Fibroblast of lung (primary cell): ENCODE results near the gene RPL13A. TPM values are rescaled to one million over a fixed set of nuclear protein-coding genes. Genes with fewer than 3 reads are reported as not detected.

Source experiments
- DNase-seq, 2 donors: peaks; one replicate each; pipeline versions ENCODE4 v3.0.0 to v3.0.0-alpha.2; 2010; ENCODE audit warnings: low read depth in 2 of 2
- H2AFZ ChIP-seq: 2 replicates; pipeline ENCODE4 v1.5.1; 2012; ENCODE audit warnings: low read length, control low read depth, inconsistent platforms
- H3K27ac ChIP-seq: 2 replicates; pipeline ENCODE4 v1.5.1; 2011; ENCODE audit warnings: low read length, control low read depth; ENCODE audit not compliant: insufficient read depth
- H3K27me3 ChIP-seq: 2 replicates; pipeline ENCODE4 v1.5.1; 2011; ENCODE audit warnings: mild to moderate bottlenecking, low read length; ENCODE audit not compliant: control insufficient read depth, insufficient read depth
- H3K36me3 ChIP-seq: 2 replicates; pipeline ENCODE4 v1.5.1; 2011; ENCODE audit warnings: low read length; ENCODE audit not compliant: control insufficient read depth, insufficient read depth
- H3K4me1 ChIP-seq: 2 replicates; pipeline ENCODE4 v1.5.1; 2011; ENCODE audit warnings: low read length; ENCODE audit not compliant: control insufficient read depth, insufficient read depth; ENCODE audit errors: extremely low read depth
- H3K4me2 ChIP-seq: 2 replicates; pipeline ENCODE4 v1.5.1; 2011; ENCODE audit warnings: low read length, control low read depth; ENCODE audit not compliant: insufficient read depth; ENCODE audit errors: extremely low read depth
- H3K4me3 ChIP-seq, 4 experiments: fragments of 200-600 bp in 1 of 4; sonication (generic) in 1 of 4; replicated peaks in 1 of 4; 2 replicates each; pipeline ENCODE4 v1.5.1; 2011 to 2016; ENCODE audit warnings: low read length in 4 of 4, low read depth in 3 of 4, mild to moderate bottlenecking in 3 of 4, control low read depth in 2 of 4, inconsistent platforms in 1 of 4, mixed read lengths in 1 of 4; ENCODE audit not compliant: insufficient read depth in 1 of 4; ENCODE audit errors: control extremely low read depth in 1 of 4
- H3K79me2 ChIP-seq: 2 replicates; pipeline ENCODE4 v1.5.1; 2012; ENCODE audit warnings: mild to moderate bottlenecking, low read length, inconsistent platforms; ENCODE audit not compliant: control insufficient read depth, insufficient read depth
- H3K9ac ChIP-seq: 2 replicates; pipeline ENCODE4 v1.5.1; 2011; ENCODE audit warnings: mild to moderate bottlenecking, low read length, control low read depth; ENCODE audit not compliant: insufficient read depth
- H3K9me3 ChIP-seq: 2 replicates; pipeline ENCODE4 v1.5.1; 2012; ENCODE audit warnings: low read depth, low read length; ENCODE audit not compliant: control insufficient read depth, insufficient read depth
- H4K20me1 ChIP-seq: 2 replicates; pipeline ENCODE4 v1.5.1; 2011; ENCODE audit warnings: low read length; ENCODE audit not compliant: control insufficient read depth, insufficient read depth; ENCODE audit errors: extremely low read depth
- CTCF ChIP-seq, 2 donors: IDR thresholded peaks in 1 of 2; conservative IDR thresholded peaks in 1 of 2; 1 replicate in 1 of 2; 2 replicates in 1 of 2; pipeline ENCODE4 v1.5.1; 2011 to 2012; ENCODE audit warnings: low read length in 2 of 2, control low read depth in 1 of 2, inconsistent platforms in 1 of 2, low read depth in 1 of 2, mild to moderate bottlenecking in 1 of 2
- EZH2 ChIP-seq: IDR thresholded peaks from 2 replicates; pipeline ENCODE4 v1.5.1; 2012; ENCODE audit warnings: low read length, control low read depth, mild to moderate bottlenecking; ENCODE audit errors: missing control alignments
- polyA plus RNA-seq, 2 donors: library from polyadenylated mRNA; depleted of rRNA in 1 of 2; stranded (reverse) in 1 of 2; unstranded in 1 of 2; fragments of >200 nt; gene quantifications; 2 replicates each; pipeline ENCODE4 v1.2.1, GENCODE V29; 2011 to 2012; ENCODE audit warnings: missing spikeins in 1 of 2
- total RNA-seq: library from RNA; depleted of rRNA; stranded (reverse); fragments of >200 nt; gene quantifications from 2 replicates; pipeline ENCODE4 v1.2.1, GENCODE V29; 2014

RPL13A gene
- total and polyA plus RNA-seq, 2 donors (not counting 1 experiment from before 2014, with no cell fraction given), result 1,418 to 3,385 TPM

- H3K36me3 ChIP-seq, result no peaks in the 10 kb centered on the region
- no peaks in the 10 kb centered on the region for H3K79me2 ChIP-seq
- no peaks in the 10 kb centered on the region for H3K4me1 ChIP-seq
- H4K20me1 ChIP-seq, result no peaks in the 10 kb centered on the region
- no peaks in the 10 kb centered on the region for H3K27me3 ChIP-seq
- peak within 1 kb of the TSS; percentile 57 for H3K27ac ChIP-seq
- peak within 1 kb of the TSS; percentile 90 for H2AFZ ChIP-seq
- DNase-seq, result peak; percentile 53 to 78
- TF ChIP-seq CTCF (conservative IDR thresholded peaks at IDR 0.05 in 1 of 2, IDR thresholded peaks at IDR 0.05 in 1 of 2; ENCODE audit: low read depth in 1 of 2, low read length in 2 of 2) (peak; percentile 78 to 91), EZH2 (no peak)
- peak within 1 kb of the TSS; percentile 67 for H3K9ac ChIP-seq
- no peaks in the 10 kb centered on the region for H3K9me3 ChIP-seq
- H3K4me3 ChIP-seq, result peak within 1 kb of the TSS; percentile 62 to 76 (median 74)
- peak within 1 kb of the TSS; percentile 99 for H3K4me2 ChIP-seq
Measured at GRCh38 chr19:49473868-49474541, 13.4 kb upstream of the RPL13A start, which contains the start of gene FLT3LG. TSS of gene FLT3LG (plus strand) at chr19:49474215. CDS start at chr19:49474640, 425 bp downstream.

GRCh38 chr19:49474542-49474924 lies 12.9 kb upstream of the RPL13A start:
- Histone ChIP-seq H2AFZ (peak overlapping the region; percentile 76), H3K9me3 (no peaks in the 10 kb centered on the region), H3K27me3 (no peaks in the 10 kb centered on the region), H3K79me2 (no peaks in the 10 kb centered on the region), H4K20me1 (no peaks in the 10 kb centered on the region), H3K4me2 (peak overlapping the region; percentile 99), H3K4me1 (no peaks in the 10 kb centered on the region), H3K27ac (peak overlapping the region; percentile 57), H3K36me3 (no peaks in the 10 kb centered on the region), H3K4me3 (peak overlapping the region; percentile 62 to 76 (median 74)), H3K9ac (peak overlapping the region; percentile 67)
- no peak for TF ChIP-seq CTCF (conservative IDR thresholded peaks at IDR 0.05 in 1 of 2, IDR thresholded peaks at IDR 0.05 in 1 of 2; ENCODE audit: low read depth in 1 of 2, low read length in 2 of 2)
- DNase-seq, result no peak

DNA sequence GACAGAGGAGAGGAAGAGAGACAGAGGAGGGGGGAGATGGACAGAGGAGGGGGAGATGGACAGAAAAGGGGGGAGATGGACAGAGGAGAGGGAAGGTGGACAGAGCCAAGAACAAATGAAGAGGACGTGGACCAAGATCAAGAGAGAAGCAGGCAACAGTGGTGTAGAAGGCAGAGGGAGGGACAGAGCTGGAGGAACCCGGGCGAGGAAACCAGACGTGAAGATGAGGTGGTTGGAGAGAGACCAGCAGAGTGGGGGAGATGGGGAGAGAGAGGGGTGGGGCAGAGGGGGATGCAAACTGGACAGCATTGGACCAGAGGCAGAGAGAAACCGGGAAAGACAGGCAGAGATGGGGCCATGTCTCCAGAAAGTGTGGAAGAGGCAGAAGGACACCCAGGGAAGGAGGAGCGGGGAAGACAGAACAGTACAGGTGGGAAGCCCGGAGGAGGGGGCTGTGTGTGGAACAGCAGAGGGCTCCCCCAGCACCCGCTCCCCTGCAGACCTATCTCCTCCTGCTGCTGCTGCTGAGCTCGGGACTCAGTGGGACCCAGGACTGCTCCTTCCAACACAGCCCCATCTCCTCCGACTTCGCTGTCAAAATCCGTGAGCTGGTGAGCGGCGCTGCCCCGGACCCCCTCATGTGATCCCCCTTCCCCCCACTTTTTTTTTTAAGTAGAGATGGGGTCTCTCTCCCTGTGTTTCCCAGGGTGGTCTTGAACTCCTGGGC lies 12.1 kb upstream of the RPL13A start:
- TF ChIP-seq CTCF (conservative IDR thresholded peaks at IDR 0.05 in 1 of 2, IDR thresholded peaks at IDR 0.05 in 1 of 2; ENCODE audit: low read depth in 1 of 2, low read length in 2 of 2) (no peak), EZH2 (no peak)
- no peak for DNase-seq
- no peak overlapping the region for H3K27ac ChIP-seq
- peak overlapping the region; percentile 99 for H3K4me2 ChIP-seq
- H2AFZ ChIP-seq, result peak overlapping the region; percentile 17
- H3K27me3 ChIP-seq, result no peaks in the 10 kb centered on the region
- no peak overlapping the region for H3K9ac ChIP-seq
- H4K20me1 ChIP-seq, result no peaks in the 10 kb centered on the region
- H3K4me1 ChIP-seq, result no peaks in the 10 kb centered on the region
- H3K9me3 ChIP-seq, result no peaks in the 10 kb centered on the region
- no peaks in the 10 kb centered on the region for H3K36me3 ChIP-seq
- H3K79me2 ChIP-seq, result no peaks in the 10 kb centered on the region
- H3K4me3 ChIP-seq, result peak overlapping the region in 3 of 4 experiments; percentile 74 to 76 (median 75)
